Right cardiac atrium (tissue), 5 donors: ENCODE results near the gene RNF168. TPM values are rescaled to one million over a fixed set of nuclear protein-coding genes. Genes with fewer than 3 reads are reported as not detected.
"Not testable (repeated sequence)": the region's sequence is repeated elsewhere in the genome, so short reads cannot be mapped to it uniquely, and the experiment has no call there.

ENCODE experiments used
- ATAC-seq, 2 donors: fragments of 200-7000 bp; cut with Tn5 transposase; one replicate each; pipeline versions ENCODE4 v1.8.0 to v1.9.1; 2020; ENCODE audit warnings: moderate library complexity in 2 of 2, mild to moderate bottlenecking in 1 of 2
- DNase-seq, 3 donors: peaks; one replicate each; pipeline ENCODE4 v3.0.0-alpha.2; 2020
- H3K27ac ChIP-seq: one replicate; pipeline ENCODE4 v1.5.1; 2013; ENCODE audit warnings: mild to moderate bottlenecking, low read length, control low read depth, moderate library complexity
- H3K27me3 ChIP-seq: one replicate; pipeline ENCODE4 v1.6.1; 2013; ENCODE audit not compliant: control insufficient read depth, insufficient read depth
- H3K4me1 ChIP-seq: one replicate; pipeline ENCODE4 v1.6.1; 2013; ENCODE audit warnings: low read length; ENCODE audit not compliant: control insufficient read depth, insufficient read depth
- H3K4me3 ChIP-seq: one replicate; pipeline ENCODE4 v1.5.1; 2013; ENCODE audit warnings: low read length, control low read depth
- H3K9me3 ChIP-seq: one replicate; pipeline ENCODE4 v1.6.1; 2013; ENCODE audit warnings: low read length; ENCODE audit not compliant: control insufficient read depth
- WGBS: extraction: QIAGEN DNeasy Blood & Tissue Kit; methylation state at CpG from one replicate; pipeline ENCODE4 v1.1.7; 2013; 5-methylcytosine and 5-hydroxymethylcytosine counted together
- intact Hi-C, 4 donors: fragments of 100-400 bp; cut with DNase I; formaldehyde crosslinking; loops; one replicate each; pipeline versions ENCODE4 v1.11.0 to v1.14.0; 2022 to 2023
- polyA plus RNA-seq: library from polyadenylated mRNA; stranded (reverse); fragments of 200-250 nt; gene quantifications from one replicate; pipeline ENCODE4 v1.2.3, GENCODE V29; 2013
- total RNA-seq, 4 donors: library from RNA; stranded (reverse); fragmentation: NEBNext Ultra II Directional; extraction: Animal tissue kit (Norgen Biotek cat#: 25700); gene quantifications; one replicate each; pipeline ENCODE4 v1.2.1, GENCODE V29; 2021
- donor health status: healthy with polysubstance abuse.
- donor health status: DM: no; HTN: yes; CAD: no.
- donor health status: DM: no; HTN: no; CAD: no.
- donor health status: DM: no; HTN: yes; CAD: no; lungs with severe emphysema.
- donor health status: DM: yes; HTN: yes; CAD: no.

RNF168 gene
- total and polyA plus RNA-seq, 5 donors = 6.8 to 24.9 (median 22.1) TPM

DNA sequence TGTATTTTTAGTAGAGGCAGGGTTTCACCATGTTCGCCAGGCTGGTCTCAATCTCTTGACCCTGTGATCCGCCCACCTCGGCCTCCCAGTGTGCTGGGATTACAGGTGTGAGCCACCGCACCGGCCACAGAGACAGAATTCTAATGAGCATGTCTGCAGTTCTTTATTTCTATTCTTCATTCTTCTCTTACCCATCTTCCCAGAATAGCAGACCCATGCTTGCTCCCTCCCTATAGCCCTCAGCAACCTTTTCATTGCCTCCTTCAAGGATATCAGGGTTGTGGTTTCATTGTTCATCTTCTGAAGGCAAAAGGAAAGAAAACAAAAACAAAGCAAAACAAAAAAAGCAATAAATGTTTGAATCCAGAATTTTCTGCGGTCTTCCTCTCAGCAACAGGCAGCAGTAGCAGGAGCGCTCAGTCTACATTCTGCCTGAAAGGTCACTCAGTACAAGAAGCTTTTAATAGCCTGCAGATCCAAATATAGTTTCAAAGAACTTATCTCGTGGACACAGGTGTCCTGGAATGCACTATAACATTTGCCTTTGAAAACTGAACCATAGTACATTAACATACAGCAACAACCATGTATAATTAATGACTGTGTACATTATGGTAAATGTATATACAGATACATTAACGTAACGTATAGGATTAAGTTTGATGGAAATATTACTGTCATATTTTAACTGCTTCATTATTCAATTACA, 11.5 kb upstream of the RNF168 start, which contains the start of gene SMCO1:
Gene SMCO1 (minus strand): TSS at position 434 of the 709 bp plus-strand sequence. CDS start 137 bp downstream, at position 297.
- ATAC-seq = peak; percentile 77 to 84
- DNase-seq = no peak
- Histone ChIP-seq H3K27me3 (no peaks in the 10 kb centered on the region), H3K4me3 (peak within 1 kb of the TSS; percentile 26), H3K27ac (peak within 1 kb of the TSS; percentile 77), H3K9me3 (peaks cover 5% of the 10 kb centered on the region), H3K4me1 (no peaks in the 10 kb centered on the region)
- intact Hi-C loops = loop anchor here in 2 of 4 donors (10.0 kb wide), 2 partner anchors 250 to 260 kb away; no protein-coding TSS in a partner anchor
- WGBS = 74% methylated on average over 10 of the region's 10 CpGs

DNA sequence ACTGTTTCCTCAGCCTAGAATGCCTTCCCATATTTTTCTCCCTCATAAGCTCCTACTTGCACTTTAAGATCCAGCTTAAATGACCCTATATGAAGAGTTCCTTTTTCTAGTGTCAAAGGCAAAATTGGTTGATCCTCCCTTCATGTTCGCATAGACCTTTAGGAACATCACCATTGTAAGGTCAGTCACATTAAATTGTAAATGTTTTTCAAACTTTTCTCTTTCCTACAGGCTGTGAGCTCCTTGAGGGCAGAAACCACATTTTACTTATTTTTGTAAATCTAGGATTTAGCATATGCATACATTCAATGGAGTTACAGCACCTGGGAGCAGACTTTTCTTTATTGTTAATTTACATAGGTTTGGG, 10.8 kb upstream of the RNF168 start:
- Histone ChIP-seq H3K4me1 (no peaks in the 10 kb centered on the region), H3K27me3 (no peaks in the 10 kb centered on the region), H3K9me3 (peaks cover 2% of the 10 kb centered on the region), H3K27ac (peak overlapping the region; percentile 42), H3K4me3 (no peak overlapping the region)
- WGBS = 97% methylated on average over 1 of the region's 1 CpG
- intact Hi-C loops = loop anchor here in 2 of 4 donors (10.0 kb wide), 2 partner anchors 250 to 260 kb away; no protein-coding TSS in a partner anchor
- DNase-seq = no peak
- ATAC-seq = no peak

DNA sequence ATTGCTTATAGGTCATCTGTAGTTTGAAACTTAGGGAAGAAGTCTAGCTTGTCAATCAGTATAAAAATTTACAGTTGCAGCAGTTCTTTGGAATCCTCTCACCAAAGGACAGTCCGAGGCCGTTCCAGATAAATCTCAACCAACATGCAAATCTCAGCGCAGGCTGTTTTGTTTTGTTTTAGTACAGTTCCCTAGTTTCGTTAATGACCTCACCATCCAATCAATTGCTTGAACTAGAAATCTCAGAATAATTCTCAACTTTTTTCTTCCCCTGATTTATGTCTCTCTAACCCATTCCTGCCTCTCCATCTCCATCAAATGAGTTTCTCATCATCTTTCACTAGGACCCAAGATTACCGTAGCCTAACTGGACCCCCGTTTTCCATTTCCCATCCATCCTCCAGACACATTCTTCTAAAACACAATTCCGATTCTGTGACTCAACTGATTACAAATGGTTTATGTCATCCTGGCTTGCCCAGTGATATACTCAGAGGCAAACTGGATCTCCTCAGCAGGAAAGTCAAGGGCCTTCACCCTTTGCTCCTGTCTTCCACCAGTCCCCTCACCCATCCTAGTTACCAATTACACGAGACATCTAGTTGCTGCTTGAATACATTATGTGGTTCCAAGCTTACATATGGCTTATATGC, 10.3 kb upstream of the RNF168 start:
- 69% methylated on average over 8 of the region's 8 CpGs for WGBS
- Histone ChIP-seq H3K27me3 (no peaks in the 10 kb centered on the region), H3K27ac (no peak overlapping the region), H3K4me1 (no peaks in the 10 kb centered on the region), H3K4me3 (no peak overlapping the region), H3K9me3 (no peaks in the 10 kb centered on the region)
- intact Hi-C loops = loop anchor here in 2 of 4 donors (10.0 kb wide), 2 partner anchors 249 to 259 kb away; no protein-coding TSS in a partner anchor
- peak in 1 of 2 donors; percentile 42 for ATAC-seq
- no peak for DNase-seq

- WGBS = 88% methylated on average over 14 of the region's 15 CpGs
- not testable (repeated sequence) for H3K27me3 ChIP-seq, ATAC-seq, H3K4me3 ChIP-seq, H3K4me1 ChIP-seq, H3K9me3 ChIP-seq, DNase-seq, H3K27ac ChIP-seq
- intact Hi-C loops = loop anchor here in 2 of 4 donors (10.0 kb wide), 2 partner anchors 247 to 257 kb away; no protein-coding TSS in a partner anchor
Measured at GRCh38 chr3:196511646-196512425, 8.3 kb upstream of the RNF168 start.

DNA sequence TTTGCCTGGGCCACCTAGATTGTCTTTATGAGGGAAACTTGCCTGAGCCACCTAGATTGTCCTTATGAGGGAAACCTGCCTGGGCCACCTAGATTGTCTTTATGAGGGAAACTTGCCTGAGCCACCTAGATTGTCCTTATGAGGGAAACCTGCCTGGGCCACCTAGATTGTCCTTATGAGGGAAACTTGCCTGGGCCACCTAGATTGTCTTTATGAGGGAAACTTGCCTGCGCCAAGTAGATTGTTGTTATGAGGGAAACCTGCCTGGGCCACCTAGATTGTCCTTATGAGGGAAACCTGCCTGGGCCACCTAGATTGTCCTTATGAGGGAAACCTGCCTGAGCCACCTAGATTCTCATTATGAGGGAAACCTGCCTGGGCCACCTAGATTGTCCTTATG, 7.5 kb upstream of the RNF168 start:
- not testable (repeated sequence) for H3K27ac ChIP-seq, H3K9me3 ChIP-seq, H3K27me3 ChIP-seq, H3K4me3 ChIP-seq, ATAC-seq, H3K4me1 ChIP-seq, DNase-seq
- WGBS = 99% methylated on average over 1 of the region's 1 CpG
- intact Hi-C loops = loop anchor here in 2 of 4 donors (10.0 kb wide), 2 partner anchors 246 to 256 kb away; no protein-coding TSS in a partner anchor

GRCh38 chr3:196506687-196507086, 3.1 kb upstream of the RNF168 start:
- H3K27ac ChIP-seq = no peak overlapping the region
- intact Hi-C loops = no loop called here
- H3K9me3 ChIP-seq = peaks cover 4% of the 10 kb centered on the region
- H3K4me3 ChIP-seq = no peak overlapping the region
- ATAC-seq (no peak), DNase-seq (no peak)
- H3K27me3 ChIP-seq = no peaks in the 10 kb centered on the region
- H3K4me1 ChIP-seq = no peaks in the 10 kb centered on the region
- WGBS = 89% methylated on average over 8 of the region's 8 CpGs

DNA sequence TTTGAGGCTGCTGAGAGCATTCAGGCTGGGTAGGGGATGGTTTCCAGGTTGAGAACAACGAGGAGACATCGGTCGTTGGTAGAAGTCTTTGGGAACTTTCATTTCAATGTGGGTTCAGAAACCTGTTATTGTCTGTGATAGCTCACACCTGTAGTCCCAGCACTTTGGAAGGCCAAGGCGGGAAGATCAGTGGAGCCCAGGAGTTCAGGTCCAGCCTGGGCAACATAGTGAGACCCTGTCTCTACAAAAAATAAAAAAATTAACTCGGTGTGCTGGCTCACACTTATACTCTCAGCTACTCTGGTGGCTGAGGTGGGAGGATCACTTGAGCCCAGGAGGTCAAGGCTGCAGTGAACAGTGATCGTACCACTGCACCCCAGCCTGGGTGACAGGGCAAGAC, 988 bp upstream of the RNF168 start:
- no peak for ATAC-seq
- no peak for DNase-seq
- Histone ChIP-seq H3K9me3 (peaks cover 4% of the 10 kb centered on the region), H3K27me3 (no peaks in the 10 kb centered on the region), H3K4me1 (peaks cover 7% of the 10 kb centered on the region), H3K4me3 (no peak overlapping the region), H3K27ac (no peak overlapping the region)
- intact Hi-C loops = no loop called here
- WGBS = 97% methylated on average over 6 of the region's 6 CpGs

DNA sequence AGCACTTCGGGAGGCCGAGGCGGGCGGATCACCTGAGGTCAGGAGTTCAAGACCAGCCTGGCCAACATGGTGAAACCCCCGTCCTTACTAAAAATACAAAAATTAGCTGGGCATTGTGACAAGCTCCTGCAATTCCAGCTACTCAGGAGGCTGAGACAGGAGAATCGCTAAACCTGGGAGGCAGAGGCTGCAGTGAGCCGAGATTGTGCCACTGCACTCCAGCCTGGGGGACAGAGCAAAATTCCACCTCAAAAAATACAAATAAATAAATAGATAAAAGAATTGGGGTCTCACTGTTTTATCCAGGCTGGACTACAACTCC, 470 bp upstream of the RNF168 start:
- WGBS = 23% methylated on average over 7 of the region's 7 CpGs
- DNase-seq, ATAC-seq, intact Hi-C loops, H3K27me3 ChIP-seq, H3K9me3 ChIP-seq, H3K4me1 ChIP-seq: not testable (repeated sequence)
- Histone ChIP-seq H3K4me3 (peak overlapping the region; percentile 97), H3K27ac (peak overlapping the region; percentile 87)

DNA sequence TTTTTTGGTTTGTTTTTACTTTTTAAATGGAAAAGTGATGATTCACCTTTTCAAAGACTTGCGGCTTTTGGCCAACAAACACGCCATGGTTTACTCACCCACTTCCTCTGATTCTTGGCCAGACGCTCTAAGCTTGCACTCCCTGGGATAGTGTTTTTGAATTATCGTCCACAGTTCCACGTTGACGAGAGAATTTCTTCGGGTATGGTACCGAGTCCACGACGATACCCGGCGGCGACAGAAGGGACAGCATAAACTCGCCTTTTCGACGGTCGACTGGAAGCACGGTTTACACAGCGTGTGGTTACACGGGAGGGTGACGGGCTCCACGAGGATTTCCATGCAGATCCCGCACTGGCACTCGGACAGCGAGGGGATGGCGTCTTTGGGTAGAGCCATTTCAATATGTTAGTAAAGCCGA, 783 bp downstream of the RNF168 start:
- Histone ChIP-seq H3K27me3 (no peaks in the 10 kb centered on the region), H3K4me1 (peaks cover 7% of the 10 kb centered on the region), H3K4me3 (peak overlapping the region; percentile 97), H3K9me3 (peaks cover 4% of the 10 kb centered on the region), H3K27ac (peak overlapping the region; percentile 97)
- ATAC-seq (peak; percentile 65 to 81), DNase-seq (peak; percentile 61 to 75 (median 70))
- intact Hi-C loops = no loop called here
- WGBS = under 1% methylated on average over 27 of the region's 27 CpGs

- 11% methylated on average over 14 of the region's 14 CpGs for WGBS
- intact Hi-C loops = no loop called here
- no peak for DNase-seq
- no peak for ATAC-seq
- H3K4me3 ChIP-seq = peak overlapping the region; percentile 97
- no peaks in the 10 kb centered on the region for H3K27me3 ChIP-seq
- H3K9me3 ChIP-seq = no peaks in the 10 kb centered on the region
- H3K4me1 ChIP-seq = peaks cover 7% of the 10 kb centered on the region
- peak overlapping the region; percentile 59 for H3K27ac ChIP-seq
Measured at GRCh38 chr3:196501316-196502044, 2.1 kb downstream of the RNF168 start.
